ENCODE data around the gene NCSTN. TPM values are rescaled to one million over a fixed set of nuclear protein-coding genes. Genes with fewer than 3 reads are reported as not detected.

The NCSTN gene
- total and polyA plus RNA-seq, 10 of the 15 experiments (the other 5 are each of a cell fraction or from before 2014, with no cell fraction given): 33.3 to 88.2 (median 60.4) TPM

DNA sequence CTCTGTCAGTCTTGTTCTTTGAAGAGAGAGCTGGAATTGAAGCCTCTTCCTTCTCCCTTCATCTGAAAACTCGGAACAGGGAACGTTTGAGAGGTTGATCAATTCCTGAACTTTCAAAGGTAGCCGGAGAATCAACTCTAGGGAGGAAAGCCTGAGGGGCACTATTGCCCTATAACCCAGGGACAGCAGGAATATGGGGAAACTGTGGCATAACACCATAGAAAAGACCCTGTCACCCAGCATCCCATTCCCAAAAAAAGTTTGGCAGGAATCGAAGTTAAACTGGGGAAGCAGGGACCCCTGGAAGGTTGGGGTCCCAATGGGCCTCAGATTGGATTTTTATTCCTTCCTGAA lies 18.6 kb downstream of the NCSTN start:
- Histone ChIP-seq H3K36me3 (ENCODE audit: control insufficient read depth in 2 of 2, insufficient read depth in 2 of 2, low read length in 1 of 2) (peaks cover 8 to 18% of the 10 kb centered on the region in 2 experiments), H3K4me1 (ENCODE audit: control insufficient read depth, insufficient read depth, low read length) (no peaks in the 10 kb centered on the region), H3K9ac (ENCODE audit: control insufficient read depth, insufficient read depth, low read length) (no peak overlapping the region), H3K27ac (ENCODE audit: control insufficient read depth, insufficient read depth) (no peak overlapping the region), H4K20me1 (ENCODE audit: control insufficient read depth, insufficient read depth) (no peaks in the 10 kb centered on the region), H3K4me3 (no peak overlapping the region), H3K4me2 (ENCODE audit: control insufficient read depth, insufficient read depth) (no peak overlapping the region), H2AFZ (ENCODE audit: control insufficient read depth, low read depth, low read length) (no peak overlapping the region), H3K9me3 (replicated peaks; ENCODE audit: control insufficient read depth, insufficient read depth, low read length) (no peaks in the 10 kb centered on the region), H3K27me3 (replicated peaks in 1 of 2; ENCODE audit: control insufficient read depth in 2 of 2, insufficient read depth in 2 of 2, low read length in 1 of 2) (no peaks in the 10 kb centered on the region), H3K79me2 (ENCODE audit: control insufficient read depth, insufficient read depth, low read length) (no peaks in the 10 kb centered on the region)
- 84% methylated on average over 4 of the region's 4 CpGs for WGBS (ENCODE audit: insufficient coverage, insufficient replicate concordance, low lambda C conversion rate, missing lambda C conversion rate)
- ChIA-PET RAD21 (ENCODE audit: unreplicated experiment) (no interaction called here), CTCF (interaction anchor here (1.0 to 5.5 kb wide), 6 partner anchors 11 to 283 kb away, joined by 3 to 45 read pairs (median 5); no protein-coding TSS in a partner anchor), SMC1A (ENCODE audit: uncharacterized antibody, unreplicated experiment) (interaction anchor here (0.6 kb wide), 1 partner anchor 11 kb away, joined by 3 read pairs; no protein-coding TSS in a partner anchor), POLR2A (no interaction called here)
- TF ChIP-seq, protein P1, sequence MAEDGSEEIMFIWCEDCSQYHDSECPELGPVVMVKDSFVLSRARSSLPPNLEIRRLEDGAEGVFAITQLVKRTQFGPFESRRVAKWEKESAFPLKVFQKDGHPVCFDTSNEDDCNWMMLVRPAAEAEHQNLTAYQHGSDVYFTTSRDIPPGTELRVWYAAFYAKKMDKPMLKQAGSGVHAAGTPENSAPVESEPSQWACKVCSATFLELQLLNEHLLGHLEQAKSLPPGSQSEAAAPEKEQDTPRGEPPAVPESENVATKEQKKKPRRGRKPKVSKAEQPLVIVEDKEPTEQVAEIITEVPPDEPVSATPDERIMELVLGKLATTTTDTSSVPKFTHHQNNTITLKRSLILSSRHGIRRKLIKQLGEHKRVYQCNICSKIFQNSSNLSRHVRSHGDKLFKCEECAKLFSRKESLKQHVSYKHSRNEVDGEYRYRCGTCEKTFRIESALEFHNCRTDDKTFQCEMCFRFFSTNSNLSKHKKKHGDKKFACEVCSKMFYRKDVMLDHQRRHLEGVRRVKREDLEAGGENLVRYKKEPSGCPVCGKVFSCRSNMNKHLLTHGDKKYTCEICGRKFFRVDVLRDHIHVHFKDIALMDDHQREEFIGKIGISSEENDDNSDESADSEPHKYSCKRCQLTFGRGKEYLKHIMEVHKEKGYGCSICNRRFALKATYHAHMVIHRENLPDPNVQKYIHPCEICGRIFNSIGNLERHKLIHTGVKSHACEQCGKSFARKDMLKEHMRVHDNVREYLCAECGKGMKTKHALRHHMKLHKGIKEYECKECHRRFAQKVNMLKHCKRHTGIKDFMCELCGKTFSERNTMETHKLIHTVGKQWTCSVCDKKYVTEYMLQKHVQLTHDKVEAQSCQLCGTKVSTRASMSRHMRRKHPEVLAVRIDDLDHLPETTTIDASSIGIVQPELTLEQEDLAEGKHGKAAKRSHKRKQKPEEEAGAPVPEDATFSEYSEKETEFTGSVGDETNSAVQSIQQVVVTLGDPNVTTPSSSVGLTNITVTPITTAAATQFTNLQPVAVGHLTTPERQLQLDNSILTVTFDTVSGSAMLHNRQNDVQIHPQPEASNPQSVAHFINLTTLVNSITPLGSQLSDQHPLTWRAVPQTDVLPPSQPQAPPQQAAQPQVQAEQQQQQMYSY (CRISPR knock-in tag; IDR thresholded peaks at IDR 0.05): no peak
- TF ChIP-seq ZNF207 (IDR thresholded peaks at IDR 0.05; ENCODE audit: borderline replicate concordance): no peak
- TF ChIP-seq, protein P2, sequence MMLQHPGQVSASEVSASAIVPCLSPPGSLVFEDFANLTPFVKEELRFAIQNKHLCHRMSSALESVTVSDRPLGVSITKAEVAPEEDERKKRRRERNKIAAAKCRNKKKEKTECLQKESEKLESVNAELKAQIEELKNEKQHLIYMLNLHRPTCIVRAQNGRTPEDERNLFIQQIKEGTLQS (IDR thresholded peaks at IDR 0.05; ENCODE audit: borderline replicate concordance, extremely low read depth, low read depth, low read length): no peak
- FAIRE-seq: no peak
- intact Hi-C loops (cut with micrococcal nuclease; ENCODE audit: unreplicated experiment) (no loop called here), in situ Hi-C loops (cut with MboI) (no loop called here)
- ATAC-seq: no peak
- BruUV-seq (replicated peaks): no TSS peak
- DNase-seq (ENCODE audit: low read depth, low spot score): no peak

Data from GM12878 (cell line).